ENCODE results near the gene SPINT1.

The SPINT1 gene

DNA sequence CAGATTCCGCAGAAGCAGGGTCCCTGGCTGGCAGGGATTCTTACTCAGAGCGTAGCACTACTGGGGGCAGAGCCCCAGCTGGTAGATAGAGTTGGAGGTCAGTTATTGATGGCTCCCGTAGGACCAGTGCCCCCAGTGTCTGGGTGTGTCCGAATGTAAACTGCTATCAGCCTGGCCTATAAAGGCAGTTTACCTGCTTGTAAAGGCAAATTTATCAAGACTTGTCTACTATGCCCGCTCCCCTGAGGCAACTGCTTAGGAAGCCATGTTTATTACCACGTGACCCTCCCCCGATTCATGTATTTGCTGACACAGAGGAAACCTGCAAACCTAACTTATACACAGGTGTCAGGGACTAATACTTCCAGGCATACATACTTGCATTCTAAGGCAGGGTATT, 14.7 kb upstream of the SPINT1 start:
- DNase-seq (ENCODE audit: low read depth), result no peak

DNA sequence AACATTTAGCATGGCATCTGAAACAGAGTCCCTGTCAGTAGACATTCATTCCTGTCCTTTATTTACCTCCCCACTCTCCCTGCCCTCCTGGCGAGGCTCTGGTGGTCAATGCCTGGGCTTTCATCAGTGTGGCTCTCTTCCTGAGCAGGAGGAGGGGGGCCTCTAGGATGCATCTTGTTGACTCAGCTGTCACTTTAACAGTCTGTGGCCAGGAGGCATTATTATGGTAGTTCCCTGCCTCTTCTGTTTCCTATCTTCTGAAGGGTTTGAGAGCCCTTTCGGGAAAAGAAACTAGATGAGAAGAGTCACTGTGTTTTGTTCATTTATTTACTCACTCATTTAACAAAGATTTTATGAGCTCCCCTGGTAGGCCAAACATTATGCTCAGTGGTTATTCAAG, 13.0 kb upstream of the SPINT1 start:
- no peak for DNase-seq (ENCODE audit: low read depth)

DNA sequence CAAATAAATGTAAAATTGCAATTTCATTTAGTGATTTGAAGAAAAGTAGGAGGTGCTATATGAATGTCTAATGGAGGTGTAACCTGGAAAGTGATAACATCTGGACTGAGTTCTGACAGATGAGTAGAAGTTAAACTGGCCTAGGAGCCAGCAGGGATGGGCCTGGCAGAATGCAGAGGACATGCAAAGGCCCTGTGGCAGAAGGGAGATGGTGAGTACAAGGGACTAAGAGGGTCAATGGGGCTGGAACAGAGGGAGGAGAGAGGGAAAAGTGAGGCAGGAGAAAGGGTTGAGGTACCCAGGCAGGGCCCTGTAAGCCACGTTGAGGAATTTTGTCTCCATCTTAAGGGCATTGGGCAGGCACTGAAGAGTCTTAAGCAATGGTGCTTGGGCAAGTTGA, 12.0 kb upstream of the SPINT1 start:
- no peak for DNase-seq (ENCODE audit: low read depth)

DNA sequence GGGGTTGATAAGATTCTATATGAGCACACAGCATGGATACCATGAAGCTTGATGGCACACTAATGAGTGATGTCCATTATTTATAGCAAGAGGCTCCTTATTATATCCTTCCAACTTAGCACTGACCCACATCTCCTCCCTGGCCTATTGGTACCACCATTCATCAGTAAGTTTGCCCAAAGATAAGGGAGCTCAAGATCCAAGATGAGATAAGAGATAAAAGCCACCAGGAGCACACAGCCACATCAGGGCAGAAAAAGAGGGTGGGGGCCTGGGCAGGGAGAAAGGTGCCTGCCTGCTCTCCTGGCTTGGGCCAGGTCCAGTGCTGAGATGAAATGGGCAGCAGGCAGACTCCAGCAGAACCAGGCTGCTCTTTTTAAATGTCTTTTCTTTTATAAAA, 10.9 kb upstream of the SPINT1 start:
- no peak for DNase-seq (ENCODE audit: low read depth)

DNA sequence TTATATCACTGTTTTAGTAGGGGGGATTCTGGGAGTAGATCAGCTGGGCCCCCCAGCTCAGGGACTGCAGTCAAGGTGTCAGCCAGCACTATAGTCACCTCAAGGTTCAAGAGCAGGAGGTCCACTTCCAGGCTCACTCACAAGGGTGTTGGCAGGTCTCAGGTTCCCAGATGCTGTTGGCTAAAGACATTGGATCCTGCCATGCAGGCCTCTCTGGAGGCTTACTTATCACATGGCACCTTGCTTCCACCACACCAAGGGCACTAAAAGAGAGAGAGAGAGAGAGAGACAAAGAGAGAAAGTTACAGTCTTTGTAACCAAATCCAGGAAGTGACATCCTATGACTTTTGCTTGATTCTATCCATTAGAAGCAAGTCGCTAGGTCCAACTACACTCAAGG, 7.8 kb upstream of the SPINT1 start:
- DNase-seq (ENCODE audit: low read depth), result no peak

DNA sequence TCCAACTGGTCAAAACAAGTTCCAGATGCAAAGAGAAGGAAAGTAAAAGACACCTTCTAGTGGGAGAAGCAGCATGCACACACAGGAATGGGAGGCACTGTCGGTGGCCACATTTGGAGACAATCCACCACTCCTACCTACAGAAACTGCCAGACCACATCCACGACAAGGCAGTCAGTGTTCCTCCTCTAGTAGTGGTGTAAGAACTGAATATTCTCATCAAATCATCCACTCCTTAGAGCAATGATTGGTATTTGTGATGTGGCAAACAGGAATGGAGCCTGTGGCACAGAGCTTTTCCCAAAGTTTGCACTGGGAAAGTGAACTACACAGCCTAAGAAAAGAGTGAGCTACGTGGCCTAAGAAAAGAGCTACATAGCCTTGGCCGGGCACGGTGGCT, 5.1 kb upstream of the SPINT1 start:
- peak; percentile 54 for DNase-seq (ENCODE audit: low read depth)

DNA sequence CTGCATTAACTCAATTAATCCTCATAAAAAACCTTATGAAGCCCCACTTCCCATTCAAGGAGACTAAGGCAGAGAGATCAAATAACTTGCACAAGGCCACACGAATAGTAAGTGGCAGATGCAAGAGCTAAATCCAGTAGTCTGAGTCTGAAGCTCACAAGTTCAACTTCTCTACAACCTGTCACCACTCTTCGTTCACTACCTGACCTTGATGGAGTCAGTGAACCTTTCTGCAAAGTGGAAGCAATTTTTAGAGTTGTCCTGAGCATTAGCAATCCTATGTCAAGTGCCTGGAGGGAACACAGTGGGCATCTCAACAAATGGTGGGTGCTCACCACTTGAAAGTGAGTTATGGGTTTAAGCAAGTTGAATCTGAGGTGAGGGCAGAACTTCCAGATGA, 2.1 kb upstream of the SPINT1 start:
- no peak for DNase-seq (ENCODE audit: low read depth)

DNA sequence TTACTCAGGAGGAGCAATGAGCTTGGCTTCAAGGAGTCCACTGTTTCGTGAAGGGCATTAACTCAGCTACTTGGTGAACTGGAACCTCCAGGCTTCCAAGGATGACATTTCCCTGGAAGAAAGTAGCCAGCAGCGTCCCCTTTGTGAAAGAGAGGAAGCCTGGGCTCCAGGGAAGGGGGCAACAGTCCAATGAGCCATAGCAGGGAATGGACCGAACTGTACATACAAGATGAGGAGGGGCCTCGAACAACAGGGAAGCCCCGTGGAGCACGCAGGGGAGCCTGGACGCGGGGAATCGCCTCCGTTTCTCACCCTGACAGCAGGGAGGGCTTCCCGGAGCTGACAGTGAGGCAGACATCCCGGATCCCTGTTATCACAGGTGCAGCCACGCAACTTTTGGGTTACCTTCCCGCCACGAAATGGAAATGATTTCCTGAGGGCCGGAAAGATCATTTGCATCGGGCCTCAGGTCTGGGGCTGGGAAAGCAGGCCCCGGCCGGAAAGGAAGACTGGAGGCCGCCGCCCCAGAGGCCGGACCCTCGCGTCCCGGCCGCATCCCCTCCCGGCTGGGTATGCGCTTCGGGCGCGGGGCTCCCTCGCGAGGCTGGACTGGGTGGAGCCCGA, 475 bp upstream of the SPINT1 start:
- no peak for DNase-seq (ENCODE audit: low read depth)

DNA sequence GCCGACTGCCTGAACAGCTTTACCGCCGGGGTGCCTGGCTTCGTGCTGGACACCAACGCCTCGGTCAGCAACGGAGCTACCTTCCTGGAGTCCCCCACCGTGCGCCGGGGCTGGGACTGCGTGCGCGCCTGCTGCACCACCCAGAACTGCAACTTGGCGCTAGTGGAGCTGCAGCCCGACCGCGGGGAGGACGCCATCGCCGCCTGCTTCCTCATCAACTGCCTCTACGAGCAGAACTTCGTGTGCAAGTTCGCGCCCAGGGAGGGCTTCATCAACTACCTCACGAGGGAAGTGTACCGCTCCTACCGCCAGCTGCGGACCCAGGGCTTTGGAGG, 815 bp downstream of the SPINT1 start:
- DNase-seq (ENCODE audit: low read depth), result peak; percentile 21

DNA sequence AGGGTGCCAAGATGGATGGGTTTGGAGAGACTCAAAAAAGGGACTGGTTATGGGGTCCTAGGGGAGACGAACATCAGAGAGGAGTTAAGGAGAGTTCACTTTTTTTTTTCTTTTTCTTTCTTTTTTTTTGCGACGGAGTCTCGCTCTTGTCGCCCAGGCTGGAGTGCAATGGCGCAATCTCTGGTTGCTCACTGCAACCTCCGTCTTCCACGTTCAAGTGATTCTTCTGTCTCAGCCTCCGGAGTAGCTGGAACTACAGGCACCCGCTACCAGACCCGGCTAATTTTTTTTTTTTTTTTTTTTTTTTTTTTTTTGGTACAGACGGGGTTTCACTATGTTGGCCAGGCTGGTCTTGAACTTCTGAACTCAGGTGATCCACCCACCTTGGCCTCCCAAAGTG, 1.2 kb downstream of the SPINT1 start:
- DNase-seq (ENCODE audit: low read depth), result no peak

DNA sequence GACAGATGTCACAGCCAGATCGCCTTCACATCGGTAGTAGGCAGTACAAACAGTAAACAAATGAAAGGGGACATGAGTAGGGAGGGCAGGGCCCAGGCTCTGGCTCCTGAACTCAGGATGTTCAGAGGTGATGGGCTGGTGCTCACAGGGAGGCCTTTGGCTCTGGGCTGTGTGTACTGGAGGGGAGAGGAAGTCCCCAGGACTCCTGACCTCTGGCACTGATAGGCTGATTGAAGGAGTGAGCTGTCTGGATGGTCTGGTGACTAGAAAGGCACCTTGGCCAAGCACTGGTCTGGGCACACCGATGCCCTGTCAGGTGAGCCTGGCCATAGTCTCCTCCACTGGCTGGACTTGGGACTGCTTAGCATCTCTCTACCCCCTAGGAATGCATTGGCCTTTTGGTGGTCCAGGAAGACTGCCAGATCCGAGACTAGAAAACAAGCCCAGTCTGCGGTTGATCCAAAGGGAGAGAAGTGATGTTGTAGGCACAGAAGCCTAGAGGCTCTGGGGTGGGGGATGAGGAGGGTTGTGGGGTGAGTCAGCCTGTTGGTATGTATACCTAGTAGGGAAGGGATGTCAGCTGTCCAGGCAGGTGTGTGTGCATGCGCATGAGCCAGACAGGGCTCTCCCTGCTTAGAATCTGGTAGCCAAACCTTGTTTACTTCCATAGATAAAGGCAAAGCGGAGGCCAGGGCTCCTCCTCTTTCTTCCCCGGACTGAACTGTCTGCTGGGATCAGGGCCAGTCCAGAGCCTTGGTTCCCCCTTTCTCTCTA, 1.9 kb downstream of the SPINT1 start:
- no peak for DNase-seq (ENCODE audit: low read depth)

DNA sequence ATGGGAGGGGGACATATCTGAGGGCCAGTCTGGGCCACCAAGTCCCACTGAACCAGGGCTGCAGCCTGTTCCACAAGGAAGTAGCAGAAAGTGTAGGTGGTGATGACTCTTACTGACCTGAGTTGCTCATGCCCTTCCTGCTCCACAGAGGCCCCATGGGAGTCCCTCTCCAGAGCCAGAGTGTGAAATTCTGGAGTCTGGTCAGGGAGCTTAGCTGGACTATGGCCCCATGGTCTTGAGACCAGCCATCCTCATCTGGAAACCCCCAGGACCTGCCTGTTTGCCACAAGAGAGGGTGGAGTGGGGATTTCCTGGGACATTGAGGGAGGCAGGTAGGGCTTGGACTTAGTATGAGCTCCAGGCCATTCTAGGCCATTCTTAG, 3.0 kb downstream of the SPINT1 start:
- no peak for DNase-seq (ENCODE audit: low read depth)

DNA sequence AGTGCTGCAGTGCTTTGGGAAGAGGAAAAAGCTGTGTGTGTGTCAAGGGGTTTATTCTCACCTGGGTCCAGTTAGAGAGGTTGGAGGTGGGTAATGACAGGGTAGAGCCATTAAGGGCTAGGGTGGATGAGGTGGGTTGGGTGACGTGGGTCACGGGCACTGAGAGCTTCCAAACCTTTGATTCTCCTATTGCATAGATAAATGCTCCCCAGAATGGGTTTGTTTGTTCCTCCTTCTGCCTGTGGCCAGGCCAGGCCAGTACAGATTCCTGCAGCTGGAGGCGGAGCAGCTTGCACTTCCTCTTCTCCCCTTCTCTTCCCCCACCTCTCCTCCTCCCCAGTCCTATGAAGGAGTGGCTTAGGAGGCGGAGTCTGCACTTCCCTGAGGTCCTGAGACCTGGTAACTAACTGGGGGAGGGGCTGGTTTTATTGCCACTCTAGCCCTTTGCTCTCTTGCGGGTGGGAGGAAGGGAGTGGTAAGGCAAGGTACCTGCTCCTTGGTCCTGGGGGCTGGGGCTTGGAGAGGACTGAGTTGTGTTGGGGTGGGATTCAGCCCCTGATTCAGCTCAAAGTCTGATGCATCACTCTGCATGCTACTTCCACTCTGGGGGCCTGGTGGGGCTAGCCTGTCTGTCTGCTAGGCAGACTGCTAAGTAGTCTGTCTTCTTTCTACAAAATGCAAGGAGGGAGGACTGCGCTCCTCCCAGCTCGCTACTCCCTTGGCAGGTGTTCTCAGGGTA, 3.5 kb downstream of the SPINT1 start:
- DNase-seq (ENCODE audit: low read depth), result peak; percentile 62

DNA sequence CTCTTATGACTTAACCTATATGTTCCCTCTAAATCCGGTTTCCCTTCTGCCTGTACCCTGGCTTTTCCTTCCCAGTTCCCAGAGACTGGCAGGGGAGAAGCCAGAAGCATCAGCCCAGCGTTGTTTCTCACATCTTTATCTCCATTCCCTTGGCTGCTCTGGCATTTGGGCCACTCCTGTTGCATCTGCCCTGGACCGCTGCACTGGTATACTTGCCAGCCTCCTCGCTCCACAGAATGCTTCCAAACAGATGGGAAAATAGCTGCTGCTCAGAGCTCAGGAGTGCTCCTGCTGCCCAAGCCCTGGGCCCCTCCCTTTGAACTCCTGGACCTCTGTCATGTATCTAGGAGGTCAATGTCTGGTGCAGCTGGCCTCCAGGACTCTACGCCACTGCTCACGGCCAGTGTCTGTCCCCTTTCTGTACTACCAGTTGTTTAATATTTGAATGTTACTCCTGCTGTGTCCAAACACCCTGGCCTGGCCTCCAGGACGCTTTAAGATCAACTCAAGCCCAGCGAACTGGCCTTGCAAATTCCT, 6.8 kb downstream of the SPINT1 start:
- DNase-seq (ENCODE audit: low read depth), result no peak

DNA sequence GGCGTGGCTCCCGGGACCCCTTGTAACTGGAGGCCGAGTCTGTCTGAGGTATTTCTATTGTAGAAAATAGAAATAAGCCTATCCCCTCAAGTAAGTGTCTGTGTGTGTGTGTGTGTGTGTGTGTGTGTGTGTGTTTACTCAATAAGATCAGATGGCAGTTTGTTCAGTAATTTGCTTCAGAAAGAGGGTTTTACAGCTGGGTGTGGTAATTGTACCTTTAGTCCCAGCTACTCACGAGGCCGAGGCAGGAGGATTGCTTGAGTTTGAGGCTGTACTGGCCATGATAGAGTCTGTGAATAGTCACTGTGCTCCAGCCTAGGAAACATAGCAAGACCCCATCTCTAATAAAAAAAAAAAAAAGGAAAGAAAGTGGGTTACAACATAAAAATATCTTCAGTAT, 8.7 kb downstream of the SPINT1 start:
- no peak for DNase-seq (ENCODE audit: low read depth)

DNA sequence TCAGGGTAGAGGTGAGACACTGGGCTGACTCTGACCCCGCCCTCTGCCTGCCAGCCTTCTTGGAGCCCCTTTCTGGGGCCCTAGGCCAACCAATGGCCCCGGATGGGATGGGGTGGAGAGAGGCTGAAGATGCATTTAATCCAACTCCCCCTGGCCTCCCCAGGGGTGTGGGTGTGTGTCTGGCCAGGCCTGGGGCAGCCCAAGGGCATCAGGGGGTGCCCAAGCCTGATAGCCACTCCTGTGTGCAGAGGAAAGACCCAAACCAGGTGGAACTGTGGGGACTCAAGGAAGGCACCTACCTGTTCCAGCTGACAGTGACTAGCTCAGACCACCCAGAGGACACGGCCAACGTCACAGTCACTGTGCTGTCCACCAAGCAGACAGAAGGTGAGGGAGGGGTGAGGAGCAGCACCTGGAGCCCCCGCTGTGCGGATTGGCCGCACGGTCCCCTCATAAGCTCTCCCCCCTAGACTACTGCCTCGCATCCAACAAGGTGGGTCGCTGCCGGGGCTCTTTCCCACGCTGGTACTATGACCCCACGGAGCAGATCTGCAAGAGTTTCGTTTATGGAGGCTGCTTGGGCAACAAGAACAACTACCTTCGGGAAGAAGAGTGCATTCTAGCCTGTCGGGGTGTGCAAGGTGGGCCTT, 9.5 kb downstream of the SPINT1 start:
- no peak for DNase-seq (ENCODE audit: low read depth)

DNA sequence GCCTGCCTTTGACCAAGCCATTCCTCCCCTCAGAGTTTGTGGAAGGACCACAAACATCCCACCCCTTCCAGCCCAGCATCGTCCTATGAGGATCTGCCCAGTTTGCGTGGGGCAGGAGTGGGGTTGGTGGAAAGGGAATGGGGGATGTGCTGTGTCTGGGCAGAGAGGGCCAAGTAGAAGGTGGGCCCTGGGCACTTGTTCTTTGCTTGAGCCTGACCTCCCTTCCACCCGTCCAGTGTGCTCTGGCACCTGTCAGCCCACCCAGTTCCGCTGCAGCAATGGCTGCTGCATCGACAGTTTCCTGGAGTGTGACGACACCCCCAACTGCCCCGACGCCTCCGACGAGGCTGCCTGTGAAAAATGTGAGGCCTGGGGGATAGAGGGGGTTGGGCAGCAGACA, 10.3 kb downstream of the SPINT1 start:
- DNase-seq (ENCODE audit: low read depth), result no peak

DNA sequence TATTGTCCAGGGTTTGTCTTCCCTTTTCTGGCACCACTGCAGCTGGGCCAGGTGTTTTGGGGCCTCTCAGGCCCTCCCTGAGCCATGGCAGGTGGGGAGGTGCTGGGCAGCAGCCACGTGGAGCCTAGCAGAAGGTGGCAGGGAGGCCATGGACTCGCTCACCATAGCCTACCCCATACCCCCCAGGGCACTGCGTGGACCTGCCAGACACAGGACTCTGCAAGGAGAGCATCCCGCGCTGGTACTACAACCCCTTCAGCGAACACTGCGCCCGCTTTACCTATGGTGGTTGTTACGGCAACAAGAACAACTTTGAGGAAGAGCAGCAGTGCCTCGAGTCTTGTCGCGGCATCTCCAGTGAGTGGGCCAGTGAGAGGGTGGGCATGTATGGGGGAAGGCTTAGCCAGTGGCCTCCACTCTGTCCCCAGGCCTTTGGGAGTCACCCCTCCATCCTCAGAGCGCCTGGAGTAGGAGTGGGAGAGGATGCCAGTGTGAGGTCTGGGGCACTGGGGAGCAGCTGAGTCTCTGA, 11.9 kb downstream of the SPINT1 start:
- DNase-seq (ENCODE audit: low read depth), result no peak

DNA sequence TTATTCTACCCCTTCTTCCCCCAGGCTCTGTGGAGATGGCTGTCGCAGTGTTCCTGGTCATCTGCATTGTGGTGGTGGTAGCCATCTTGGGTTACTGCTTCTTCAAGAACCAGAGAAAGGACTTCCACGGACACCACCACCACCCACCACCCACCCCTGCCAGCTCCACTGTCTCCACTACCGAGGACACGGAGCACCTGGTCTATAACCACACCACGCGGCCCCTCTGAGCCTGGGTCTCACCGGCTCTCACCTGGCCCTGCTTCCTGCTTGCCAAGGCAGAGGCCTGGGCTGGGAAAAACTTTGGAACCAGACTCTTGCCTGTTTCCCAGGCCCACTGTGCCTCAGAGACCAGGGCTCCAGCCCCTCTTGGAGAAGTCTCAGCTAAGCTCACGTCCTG, 12.9 kb downstream of the SPINT1 start:
- DNase-seq (ENCODE audit: low read depth), result no peak

DNA sequence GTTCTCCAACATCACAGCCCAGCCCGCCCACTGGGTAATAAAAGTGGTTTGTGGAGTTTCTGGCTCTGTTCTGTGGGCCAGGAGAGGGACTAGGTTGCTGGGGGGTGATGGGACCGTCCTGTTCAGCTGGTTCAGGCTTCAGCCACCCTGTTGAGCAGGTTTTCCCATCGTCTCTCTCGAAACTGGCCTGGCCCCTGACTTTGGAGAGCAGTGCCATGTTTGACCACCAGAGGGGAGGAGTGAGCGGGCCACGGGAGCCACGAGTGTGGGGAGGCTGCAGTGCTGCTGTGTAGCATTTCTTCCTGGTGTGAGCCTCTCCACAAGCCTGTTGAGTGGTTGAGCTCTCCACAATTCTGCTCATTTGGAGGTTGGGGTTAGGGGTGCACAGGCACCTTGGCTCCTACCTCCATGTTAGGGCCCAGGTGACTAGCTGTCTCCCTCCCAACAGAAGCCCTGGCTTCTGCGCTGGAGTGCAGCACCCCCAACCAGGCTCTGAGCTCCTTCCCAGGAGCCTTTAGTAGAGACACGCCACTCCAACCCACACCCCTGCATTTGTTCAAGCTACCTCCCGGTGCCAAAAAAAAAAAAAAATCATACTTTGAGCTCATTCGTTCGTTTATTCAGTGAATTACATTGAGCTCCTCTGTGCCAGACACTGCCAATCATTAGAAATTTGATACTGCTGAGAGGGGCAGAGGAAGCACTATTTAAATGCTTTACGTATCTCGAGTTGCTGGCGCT, 13.9 kb downstream of the SPINT1 start:
- peak; percentile 72 for DNase-seq (ENCODE audit: low read depth)

DNA sequence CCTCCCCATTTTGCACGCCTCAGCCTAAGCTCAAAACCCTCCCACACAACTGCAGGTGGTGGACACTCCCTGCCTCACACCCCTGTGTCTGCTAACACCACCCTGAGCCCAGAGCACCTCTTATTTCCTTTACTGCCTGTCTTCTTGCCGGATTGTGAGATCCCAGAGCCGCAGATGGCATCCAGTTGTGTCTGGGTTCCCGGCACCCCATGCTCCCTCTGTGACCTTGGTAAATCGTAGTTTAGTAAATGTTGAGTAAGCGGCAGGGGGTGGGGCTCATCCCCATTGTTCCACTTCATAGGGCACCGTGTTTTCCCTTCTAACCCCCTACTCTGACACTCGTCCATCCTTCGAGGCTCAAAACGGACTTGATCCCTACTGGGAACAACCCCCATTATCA, 14.9 kb downstream of the SPINT1 start:
- DNase-seq (ENCODE audit: low read depth), result no peak

Measured in EH (cell line).